ENCODE measurements around the gene TMEM50A. TPM values are rescaled to one million over a fixed set of nuclear protein-coding genes. Genes with fewer than 3 reads are reported as not detected.
"Not testable (repeated sequence)": the region's sequence is repeated elsewhere in the genome, so short reads cannot be mapped to it uniquely, and the experiment has no call there.

TMEM50A gene
- total and polyA plus RNA-seq, 2 donors (not counting 3 experiments of a cell fraction or from before 2014, with no cell fraction given), result 125 to 140 TPM

DNA sequence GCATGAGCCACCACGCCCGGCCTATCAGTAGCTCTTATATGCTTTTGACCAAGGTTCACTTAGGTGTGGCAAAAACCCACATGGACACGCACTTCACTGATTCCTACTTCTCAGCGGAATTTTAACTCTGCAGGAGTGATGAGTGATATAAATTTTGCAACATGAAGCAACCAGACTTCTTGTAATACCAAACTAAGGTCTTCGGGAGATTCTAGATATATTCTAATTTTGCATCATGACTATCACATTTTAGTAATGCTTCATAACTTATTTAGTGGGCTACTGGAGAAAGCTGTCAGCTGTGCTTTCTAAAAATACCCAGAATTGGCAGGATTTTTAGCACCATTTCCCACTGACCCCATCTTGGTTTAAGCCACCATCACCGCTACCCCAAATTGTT is 54.7 kb downstream of the TMEM50A start:
- no peak overlapping the region for H3K27ac ChIP-seq (ENCODE audit: insufficient read depth, low read depth, low read length)
- no peak overlapping the region for H3K9ac ChIP-seq (replicated peaks; ENCODE audit: extremely low read depth, insufficient read depth, low read length)
- H3K4me1 ChIP-seq (ENCODE audit: control insufficient read depth, extremely low read depth, insufficient read depth, low read length), result no peaks in the 10 kb centered on the region
- dilution Hi-C loops (cut with MboI; ENCODE audit: extremely low pct_ligation_motif_present, low sequenced_read_pairs) (no loop called here), intact Hi-C loops (cut with micrococcal nuclease) (no loop called here)
- no peaks in the 10 kb centered on the region for H3K36me3 ChIP-seq (ENCODE audit: control insufficient read depth in 2 of 2, extremely low read depth in 1 of 2, insufficient read depth in 2 of 2, low read length in 2 of 2)
- no peak overlapping the region for H3K4me2 ChIP-seq (ENCODE audit: insufficient read depth, low read length)
- TF ChIP-seq POLR2A (IDR thresholded peaks at IDR 0.05; ENCODE audit: low read depth, low read length) (no peak), JUN (IDR thresholded peaks at IDR 0.05; ENCODE audit: borderline replicate concordance, insufficient read depth, insufficient read length, low read depth) (no peak), FOS (IDR thresholded peaks at IDR 0.05; ENCODE audit: borderline replicate concordance, insufficient read depth, low read length) (no peak), EZH2 (IDR thresholded peaks at IDR 0.05; ENCODE audit: borderline replicate concordance, low read depth, low read length, severe bottlenecking) (no peak), GATA2 (IDR thresholded peaks at IDR 0.05; ENCODE audit: insufficient read depth, insufficient read length, low read depth, low read length) (no peak), POLR2AphosphoS5 (IDR thresholded peaks at IDR 0.05; ENCODE audit: insufficient read depth, low read depth, low read length) (no peak), MYC (IDR thresholded peaks at IDR 0.05; ENCODE audit: low read depth, low read length) (no peak)
- TF ChIP-seq, protein P1, sequence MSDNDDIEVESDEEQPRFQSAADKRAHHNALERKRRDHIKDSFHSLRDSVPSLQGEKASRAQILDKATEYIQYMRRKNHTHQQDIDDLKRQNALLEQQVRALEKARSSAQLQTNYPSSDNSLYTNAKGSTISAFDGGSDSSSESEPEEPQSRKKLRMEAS (IDR thresholded peaks at IDR 0.05; ENCODE audit: insufficient read depth, insufficient read length), result no peak
- TF ChIP-seq, protein P2, sequence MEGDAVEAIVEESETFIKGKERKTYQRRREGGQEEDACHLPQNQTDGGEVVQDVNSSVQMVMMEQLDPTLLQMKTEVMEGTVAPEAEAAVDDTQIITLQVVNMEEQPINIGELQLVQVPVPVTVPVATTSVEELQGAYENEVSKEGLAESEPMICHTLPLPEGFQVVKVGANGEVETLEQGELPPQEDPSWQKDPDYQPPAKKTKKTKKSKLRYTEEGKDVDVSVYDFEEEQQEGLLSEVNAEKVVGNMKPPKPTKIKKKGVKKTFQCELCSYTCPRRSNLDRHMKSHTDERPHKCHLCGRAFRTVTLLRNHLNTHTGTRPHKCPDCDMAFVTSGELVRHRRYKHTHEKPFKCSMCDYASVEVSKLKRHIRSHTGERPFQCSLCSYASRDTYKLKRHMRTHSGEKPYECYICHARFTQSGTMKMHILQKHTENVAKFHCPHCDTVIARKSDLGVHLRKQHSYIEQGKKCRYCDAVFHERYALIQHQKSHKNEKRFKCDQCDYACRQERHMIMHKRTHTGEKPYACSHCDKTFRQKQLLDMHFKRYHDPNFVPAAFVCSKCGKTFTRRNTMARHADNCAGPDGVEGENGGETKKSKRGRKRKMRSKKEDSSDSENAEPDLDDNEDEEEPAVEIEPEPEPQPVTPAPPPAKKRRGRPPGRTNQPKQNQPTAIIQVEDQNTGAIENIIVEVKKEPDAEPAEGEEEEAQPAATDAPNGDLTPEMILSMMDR (IDR thresholded peaks at IDR 0.05; ENCODE audit: extremely low read depth in 1 of 2, insufficient read depth in 1 of 2, low read depth in 1 of 2, low read length in 2 of 2), result no peak
- ChIA-PET POLR2A (no interaction called here), CTCF (no interaction called here)
- no peaks in the 10 kb centered on the region for H3K9me1 ChIP-seq (replicated peaks; ENCODE audit: control insufficient read depth, extremely low read depth, insufficient read depth, low read length)
- H4K20me1 ChIP-seq (replicated peaks; ENCODE audit: control insufficient read depth, extremely low read depth, insufficient read depth, low read length), result no peaks in the 10 kb centered on the region
- no peaks in the 10 kb centered on the region for H3K9me3 ChIP-seq (replicated peaks; ENCODE audit: control insufficient read depth, insufficient read depth, low read length)
- no peak for DNase-seq (ENCODE audit: low read depth, low spot score)
- H3K4me3 ChIP-seq (replicated peaks in 1 of 3; ENCODE audit: insufficient read depth in 1 of 3, low read depth in 1 of 3, low read length in 3 of 3), result no peak overlapping the region
- no TSS peak for BruUV-seq (replicated peaks)
- no peak overlapping the region for H2AFZ ChIP-seq (ENCODE audit: low read depth, low read length)
- H3K79me2 ChIP-seq (ENCODE audit: control insufficient read depth, insufficient read depth, low read length), result no peaks in the 10 kb centered on the region
- peaks cover 0 to 1% of the 10 kb centered on the region in 2 experiments for H3K27me3 ChIP-seq (ENCODE audit: control insufficient read depth in 2 of 2, insufficient read depth in 2 of 2, low read length in 2 of 2)
- FAIRE-seq, result no peak

DNA sequence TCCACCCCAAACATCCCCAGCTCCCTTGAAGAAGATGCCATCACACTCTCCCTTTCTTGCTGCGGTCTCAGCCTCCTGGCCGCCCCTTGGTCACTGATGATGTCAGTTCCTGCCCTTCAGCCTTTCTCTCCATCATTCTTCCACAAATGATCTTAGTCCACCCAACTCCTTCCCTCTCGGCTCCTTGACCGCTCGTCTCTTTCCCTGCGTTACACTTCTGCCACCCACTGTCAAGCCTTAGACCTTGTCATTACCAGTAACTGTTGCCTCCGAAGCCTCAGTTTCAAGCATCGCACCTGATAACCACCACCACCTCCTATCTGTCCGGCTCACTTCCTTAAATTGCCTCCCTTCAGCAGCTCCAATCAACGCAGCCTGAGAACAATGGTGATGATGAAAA is 59.4 kb downstream of the TMEM50A start:
- H3K4me1 ChIP-seq (ENCODE audit: control insufficient read depth, extremely low read depth, insufficient read depth, low read length); intact Hi-C loops (cut with micrococcal nuclease); H3K36me3 ChIP-seq (ENCODE audit: control insufficient read depth in 2 of 2, extremely low read depth in 1 of 2, insufficient read depth in 2 of 2, low read length in 2 of 2); H2AFZ ChIP-seq (ENCODE audit: low read depth, low read length); BruUV-seq (replicated peaks); POLR2A ChIA-PET; H3K27ac ChIP-seq (ENCODE audit: insufficient read depth, low read depth, low read length); FAIRE-seq; H3K9me1 ChIP-seq (replicated peaks; ENCODE audit: control insufficient read depth, extremely low read depth, insufficient read depth, low read length); H3K4me2 ChIP-seq (ENCODE audit: insufficient read depth, low read length); DNase-seq (ENCODE audit: low read depth, low spot score); dilution Hi-C loops (cut with MboI; ENCODE audit: extremely low pct_ligation_motif_present, low sequenced_read_pairs); H3K27me3 ChIP-seq (ENCODE audit: control insufficient read depth in 2 of 2, insufficient read depth in 2 of 2, low read length in 2 of 2); H3K9me3 ChIP-seq (replicated peaks; ENCODE audit: control insufficient read depth, insufficient read depth, low read length); H3K79me2 ChIP-seq (ENCODE audit: control insufficient read depth, insufficient read depth, low read length); H3K9ac ChIP-seq (replicated peaks; ENCODE audit: extremely low read depth, insufficient read depth, low read length); H3K4me3 ChIP-seq (replicated peaks in 1 of 3; ENCODE audit: insufficient read depth in 1 of 3, low read depth in 1 of 3, low read length in 3 of 3); CTCF ChIA-PET; H4K20me1 ChIP-seq (replicated peaks; ENCODE audit: control insufficient read depth, extremely low read depth, insufficient read depth, low read length): not testable (repeated sequence)

DNA sequence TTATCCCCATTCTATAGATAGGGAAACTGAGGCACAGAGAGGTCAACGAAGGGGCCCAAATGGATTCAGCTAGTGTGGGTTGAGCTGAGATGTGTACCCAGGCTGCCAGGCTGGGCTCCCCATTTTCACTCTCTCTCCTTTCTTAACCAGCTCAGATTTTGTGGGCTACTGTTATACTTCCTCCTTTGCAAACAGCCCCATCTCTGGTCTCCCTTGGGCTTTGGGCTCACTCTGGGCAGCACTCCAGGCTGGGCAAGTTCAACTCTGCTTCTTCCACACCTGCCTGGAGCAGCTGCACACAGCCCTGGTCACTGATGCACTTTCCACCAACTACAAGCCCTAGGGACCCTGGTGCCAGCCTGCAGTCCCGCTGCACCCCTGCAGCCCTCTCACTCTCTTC is 59.9 kb downstream of the TMEM50A start:
- CTCF ChIA-PET; H3K4me1 ChIP-seq (ENCODE audit: control insufficient read depth, extremely low read depth, insufficient read depth, low read length); H3K9me3 ChIP-seq (replicated peaks; ENCODE audit: control insufficient read depth, insufficient read depth, low read length); DNase-seq (ENCODE audit: low read depth, low spot score); dilution Hi-C loops (cut with MboI; ENCODE audit: extremely low pct_ligation_motif_present, low sequenced_read_pairs); H3K9me1 ChIP-seq (replicated peaks; ENCODE audit: control insufficient read depth, extremely low read depth, insufficient read depth, low read length); H3K36me3 ChIP-seq (ENCODE audit: control insufficient read depth in 2 of 2, extremely low read depth in 1 of 2, insufficient read depth in 2 of 2, low read length in 2 of 2); H2AFZ ChIP-seq (ENCODE audit: low read depth, low read length); BruUV-seq (replicated peaks); POLR2A ChIA-PET; intact Hi-C loops (cut with micrococcal nuclease); H4K20me1 ChIP-seq (replicated peaks; ENCODE audit: control insufficient read depth, extremely low read depth, insufficient read depth, low read length); H3K27me3 ChIP-seq (ENCODE audit: control insufficient read depth in 2 of 2, insufficient read depth in 2 of 2, low read length in 2 of 2); H3K4me3 ChIP-seq (replicated peaks in 1 of 3; ENCODE audit: insufficient read depth in 1 of 3, low read depth in 1 of 3, low read length in 3 of 3); H3K9ac ChIP-seq (replicated peaks; ENCODE audit: extremely low read depth, insufficient read depth, low read length); H3K79me2 ChIP-seq (ENCODE audit: control insufficient read depth, insufficient read depth, low read length); FAIRE-seq; H3K27ac ChIP-seq (ENCODE audit: insufficient read depth, low read depth, low read length); H3K4me2 ChIP-seq (ENCODE audit: insufficient read depth, low read length): not testable (repeated sequence)

All from endothelial cell of umbilical vein (primary cell).